Stimulated activated CD4-positive, alpha-beta T cell treated with anti-CD3 and anti-CD28 coated beads, Interleukin-4, amount 100 ng/mL, for 1 hour (primary cell): ENCODE results near the gene PPP1R1A.

Experiments used
- DNase-seq: peaks from one replicate; pipeline ENCODE4 v3.0.0-alpha.2; 2020

The PPP1R1A gene

GRCh38 chr12:54569995-54570528 lies 18.4 kb downstream of the PPP1R1A start:
- no peak for DNase-seq

DNA sequence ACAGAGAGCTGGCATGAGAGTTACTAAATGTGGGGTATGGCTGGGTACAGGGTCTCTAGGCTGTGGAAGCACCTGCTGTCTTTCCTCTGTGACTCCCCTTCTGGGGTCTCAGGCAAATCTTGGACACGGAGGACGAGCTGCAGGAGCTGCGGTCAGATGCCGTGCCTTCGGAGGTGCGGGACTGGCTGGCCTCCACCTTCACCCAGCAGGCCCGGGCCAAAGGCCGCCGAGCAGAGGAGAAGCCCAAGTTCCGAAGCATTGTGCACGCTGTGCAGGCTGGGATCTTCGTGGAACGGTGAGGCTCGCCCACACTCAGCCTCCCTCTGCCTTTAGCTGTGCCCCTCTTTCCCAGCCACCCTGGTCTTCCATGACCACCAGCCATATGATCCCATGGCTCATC lies 19.4 kb downstream of the PPP1R1A start:
- DNase-seq: no peak

DNA sequence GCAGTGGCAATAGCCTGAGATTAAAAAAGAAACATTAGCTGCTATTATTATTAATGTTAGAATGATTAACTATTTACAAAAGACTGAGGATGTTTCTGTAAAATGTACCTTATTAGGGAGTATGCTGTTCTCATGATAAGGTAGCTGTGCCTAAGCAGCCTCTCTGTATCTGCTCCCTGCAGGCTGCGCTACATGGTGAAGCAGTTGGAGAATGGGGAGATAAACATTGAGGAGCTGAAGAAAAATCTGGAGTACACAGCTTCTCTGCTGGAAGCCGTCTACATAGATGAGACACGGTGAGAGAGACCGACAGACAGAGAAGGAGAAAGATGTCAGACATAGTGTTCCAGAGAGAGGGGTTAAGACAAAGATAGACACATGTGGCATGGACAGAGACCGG lies 21.7 kb downstream of the PPP1R1A start:
- DNase-seq: no peak

DNA sequence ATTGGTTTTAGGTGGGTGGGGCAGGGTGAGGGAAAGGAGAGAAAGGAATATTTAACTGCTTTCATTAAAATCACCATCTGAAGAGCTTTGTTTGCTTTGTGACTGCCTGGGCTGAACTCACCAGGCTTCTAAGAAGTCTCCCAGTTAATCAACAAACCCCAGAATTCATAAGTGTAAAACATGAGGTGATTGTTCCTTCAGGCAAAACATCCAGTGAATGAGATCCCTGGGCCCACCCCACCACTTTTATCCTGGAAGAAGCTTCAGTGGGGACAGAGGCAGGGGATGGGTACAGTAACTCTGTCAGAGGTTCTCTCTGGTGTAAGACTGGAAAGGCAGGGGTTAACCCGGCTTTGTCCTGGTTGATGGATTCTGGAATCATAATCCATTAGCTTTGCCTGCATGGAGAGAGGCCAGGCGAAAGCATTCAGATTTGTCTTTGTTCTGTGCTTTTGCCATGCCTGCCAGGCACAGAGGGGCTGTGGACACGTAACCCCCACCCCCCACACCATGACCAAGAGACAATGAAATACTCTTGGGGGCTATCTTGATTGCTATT lies 22.4 kb downstream of the PPP1R1A start:
- no peak for DNase-seq

DNA sequence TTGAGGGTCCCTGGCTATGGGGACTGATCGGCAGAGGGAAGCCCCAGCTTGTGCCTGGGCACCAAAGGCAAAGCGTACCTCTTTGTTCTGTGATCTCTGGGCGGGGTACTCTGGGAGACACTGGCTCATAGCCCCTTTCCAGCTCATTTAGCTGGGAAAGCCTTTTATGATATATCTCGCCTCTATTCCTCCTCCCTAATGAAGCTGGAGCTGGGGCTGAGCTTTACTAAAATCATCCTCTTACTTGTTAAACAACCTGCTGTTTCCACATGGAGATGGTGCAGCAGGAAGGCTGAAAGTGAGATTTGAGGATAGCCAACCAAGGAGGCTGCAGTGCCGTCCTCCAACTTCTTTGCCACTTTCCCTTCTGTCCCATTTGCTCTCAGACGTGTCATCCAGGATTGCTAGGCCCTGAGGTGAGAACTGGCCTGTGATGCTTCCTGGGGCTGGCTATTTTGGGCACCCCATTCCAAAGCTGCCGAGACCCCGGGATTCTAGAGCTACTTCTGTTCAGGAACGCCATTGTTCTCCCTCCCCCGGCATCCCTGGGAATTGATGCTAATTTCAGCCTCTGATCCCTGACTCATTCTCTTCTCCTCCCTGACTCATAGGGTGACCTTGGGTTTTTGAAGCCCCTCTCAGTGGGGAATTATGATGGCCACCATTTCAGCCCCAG lies 23.0 kb downstream of the PPP1R1A start:
- DNase-seq: no peak

DNA sequence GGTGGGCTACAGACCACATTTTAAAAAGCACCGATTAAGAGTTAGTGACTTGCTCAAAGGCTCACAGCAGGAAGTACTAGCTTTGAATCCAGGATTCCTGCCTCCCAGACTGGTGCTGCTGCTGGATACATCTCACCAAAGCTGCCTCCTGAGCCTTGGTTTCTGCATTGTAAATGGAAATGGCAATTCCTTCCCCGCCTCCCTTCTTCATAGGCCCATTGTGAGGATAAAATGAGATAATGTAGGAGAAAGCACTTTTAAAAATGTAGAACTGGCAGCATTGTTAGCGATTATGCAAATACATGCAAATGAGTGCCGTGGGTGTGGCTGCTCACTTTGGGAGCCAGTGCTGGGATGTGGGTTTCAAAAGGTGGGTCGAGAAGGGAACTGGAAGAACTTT lies 23.7 kb downstream of the PPP1R1A start:
- DNase-seq: no peak

DNA sequence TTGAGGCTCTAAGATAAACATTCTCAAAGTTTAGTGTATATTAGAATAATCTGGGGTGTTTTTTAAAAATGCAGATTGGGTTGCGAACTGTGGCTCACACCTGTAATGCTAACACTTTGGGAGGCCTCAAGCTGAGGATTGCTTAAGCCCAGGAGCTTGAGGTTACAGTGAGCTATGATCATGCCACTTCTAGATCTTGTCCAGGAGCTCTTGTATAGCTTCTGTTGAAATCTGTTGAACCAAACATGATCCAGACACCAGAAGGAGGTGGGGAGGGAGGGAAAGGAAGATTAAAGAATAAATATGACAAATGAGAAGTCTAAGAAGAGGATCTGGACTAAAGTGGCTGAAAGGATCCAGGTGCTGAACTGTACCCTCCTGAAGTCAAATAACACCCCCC lies 24.7 kb downstream of the PPP1R1A start:
- DNase-seq: no peak

DNA sequence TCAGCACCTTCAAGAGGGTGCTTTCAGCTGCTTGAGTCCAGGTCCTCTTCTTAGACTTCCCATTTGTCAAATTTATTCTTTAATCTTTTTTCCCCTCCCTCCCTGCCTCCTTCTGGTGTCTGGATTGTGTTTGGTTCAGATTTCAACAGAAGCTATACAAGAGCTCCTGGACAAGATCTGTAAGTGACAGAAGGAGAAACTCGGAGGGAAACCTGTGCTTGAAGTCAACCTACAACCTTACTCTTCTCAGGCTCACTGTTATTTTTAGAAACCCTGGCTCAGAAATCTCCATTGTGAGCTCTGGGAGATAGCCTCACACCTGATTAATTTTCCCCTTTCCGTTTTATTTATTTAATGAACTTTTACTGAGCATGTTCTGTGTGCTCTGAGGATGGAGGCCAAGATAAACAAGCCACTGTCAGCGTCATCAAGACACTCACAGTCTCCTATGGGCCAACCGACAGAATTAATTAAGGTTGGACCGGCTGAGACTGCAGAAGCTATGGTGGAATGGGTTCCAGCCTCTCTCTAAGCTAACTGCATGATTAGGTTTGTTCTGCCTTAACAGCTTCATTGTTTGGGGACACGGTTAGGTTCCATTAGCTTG lies 25.6 kb downstream of the PPP1R1A start:
- no peak for DNase-seq

- no peak for DNase-seq
Measured at GRCh38 chr12:54561164-54561563, 27.3 kb downstream of the PPP1R1A start.

DNA sequence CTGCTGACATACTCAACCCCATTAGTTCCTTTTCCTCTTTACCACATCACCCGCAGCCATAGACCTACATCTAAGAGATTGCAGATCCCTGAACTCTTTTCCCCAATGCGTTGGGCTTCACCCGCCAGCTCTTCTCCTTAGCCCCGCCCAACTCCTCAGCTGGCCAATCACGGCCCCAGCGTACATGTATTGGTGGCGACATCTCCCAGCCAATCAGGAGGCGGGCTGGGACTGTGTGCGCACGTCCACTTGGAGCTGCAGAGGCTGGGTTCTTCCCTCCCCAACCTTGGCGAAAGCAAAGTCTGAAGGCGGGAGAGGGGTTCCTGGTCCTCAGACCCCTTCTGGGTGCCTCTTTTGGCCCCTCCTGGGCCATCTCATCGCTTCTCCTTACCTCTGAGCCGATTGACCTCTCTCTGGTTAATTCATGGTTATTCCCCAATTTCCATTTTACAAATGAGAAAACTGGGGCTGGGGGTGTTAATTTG lies 28.0 kb downstream of the PPP1R1A start:
- peak; percentile 86 for DNase-seq

- no peak for DNase-seq
Measured at GRCh38 chr12:54558759-54559158, 29.7 kb downstream of the PPP1R1A start.

DNA sequence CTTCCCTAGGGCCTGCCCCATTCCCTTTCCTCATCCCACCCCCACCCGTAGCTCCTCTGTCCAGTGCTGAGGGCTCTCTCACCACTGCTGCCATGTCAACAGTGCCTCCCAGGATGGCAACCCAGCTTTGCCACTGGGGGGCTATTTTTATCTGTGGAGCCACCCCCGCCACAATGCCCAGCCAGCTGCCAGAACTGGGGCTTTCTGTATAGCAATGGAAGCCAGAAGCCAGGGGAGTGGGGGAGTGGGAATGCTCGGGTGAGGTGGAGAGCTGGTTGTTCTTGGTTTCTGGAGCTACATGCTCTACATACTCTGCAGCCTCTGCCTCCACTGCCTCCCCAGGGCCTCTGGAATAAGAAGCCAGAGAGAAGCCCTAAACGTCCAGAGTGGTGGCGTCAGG lies 30.1 kb downstream of the PPP1R1A start:
- no peak for DNase-seq

- no peak for DNase-seq
Measured at GRCh38 chr12:54555670-54556257, 32.7 kb downstream of the PPP1R1A start.

DNA sequence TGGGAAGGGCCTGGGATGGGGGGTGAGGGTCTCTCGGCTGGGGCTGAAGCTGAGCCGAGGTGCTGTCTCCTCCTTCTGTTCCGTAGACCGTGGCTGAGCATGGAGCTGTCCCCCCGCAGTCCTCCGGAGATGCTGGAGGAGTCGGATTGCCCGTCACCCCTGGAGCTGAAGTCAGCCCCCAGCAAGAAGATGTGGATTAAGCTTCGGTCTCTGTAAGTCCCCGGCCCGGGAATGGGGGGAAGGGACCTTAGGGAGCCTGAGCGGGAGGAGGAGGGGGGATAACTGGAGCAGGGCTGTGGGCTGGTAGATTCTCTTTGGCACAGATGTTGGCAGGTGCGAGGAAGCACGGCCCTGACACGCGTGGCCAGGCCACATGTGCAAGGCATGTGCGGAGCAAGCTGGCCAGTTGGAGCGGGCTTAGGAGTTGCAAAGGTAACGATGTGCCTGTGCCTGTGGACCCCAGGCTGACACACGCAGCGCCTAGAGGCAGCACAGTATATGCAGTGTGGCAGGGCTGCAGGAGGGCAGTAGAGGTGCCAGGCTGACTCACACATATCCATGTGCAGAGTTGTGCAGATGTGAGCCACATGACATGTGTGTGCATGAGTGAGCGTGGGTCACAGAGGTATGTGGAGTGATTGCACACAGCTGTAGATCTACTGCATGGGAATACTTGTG lies 38.5 kb downstream of the PPP1R1A start:
- DNase-seq: peak; percentile 35

GRCh38 chr12:54546511-54546910 lies 41.9 kb downstream of the PPP1R1A start:
- DNase-seq: no peak

GRCh38 chr12:54544743-54545142 lies 43.7 kb downstream of the PPP1R1A start:
- no peak for DNase-seq

GRCh38 chr12:54543526-54543925 lies 44.9 kb downstream of the PPP1R1A start:
- no peak for DNase-seq

- DNase-seq: no peak
Measured at GRCh38 chr12:54541751-54542290, 46.6 kb downstream of the PPP1R1A start.

- no peak for DNase-seq
Measured at GRCh38 chr12:54538136-54538700, 50.2 kb downstream of the PPP1R1A start.

- no peak for DNase-seq
Measured at GRCh38 chr12:54535474-54535873, 53.0 kb downstream of the PPP1R1A start.

- no peak for DNase-seq
Measured at GRCh38 chr12:54529581-54529980, 58.9 kb downstream of the PPP1R1A start.
